ENCODE data around the gene FTH1. TPM values are rescaled to one million over a fixed set of nuclear protein-coding genes. Genes with fewer than 3 reads are reported as not detected.

FTH1 gene
- total RNA-seq, 1 donor from 2014 or later, result 3,020 TPM

DNA sequence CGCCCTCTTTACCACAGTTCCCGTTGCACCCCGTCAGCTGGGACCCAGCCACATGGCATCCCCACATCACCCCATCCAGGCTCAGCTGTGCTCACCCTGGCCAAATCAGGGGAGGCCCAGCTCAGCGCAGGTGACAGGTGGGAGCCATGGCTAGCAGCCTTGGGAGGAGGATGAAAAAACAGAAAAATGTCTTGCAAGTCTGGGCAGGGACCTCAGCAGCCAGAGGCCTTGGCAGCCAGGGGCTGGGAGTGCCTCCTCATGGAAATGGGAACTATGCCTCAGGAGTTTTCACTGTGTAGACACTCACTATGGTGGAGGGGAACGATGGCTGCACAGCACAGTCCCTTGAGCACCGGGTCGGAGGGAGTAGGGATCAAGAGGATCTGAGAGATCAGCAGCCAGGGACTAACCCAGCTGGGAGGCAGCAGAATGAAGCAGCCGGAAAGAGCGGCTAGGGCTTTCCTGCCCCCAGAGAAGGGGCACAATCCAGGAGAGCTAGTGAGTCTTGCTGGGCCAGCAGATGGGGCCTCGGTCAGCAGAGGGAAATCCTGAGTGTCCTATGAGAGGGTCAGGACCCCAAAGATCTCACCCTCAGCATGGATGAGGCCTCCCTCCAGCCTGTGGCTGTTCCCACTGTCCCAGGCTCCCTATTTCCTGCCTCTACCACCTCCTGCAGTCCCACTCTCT, 6.2 kb upstream of the FTH1 start:
- no peaks in the 10 kb centered on the region for H3K27me3 Mint-ChIP-seq (ENCODE audit: unreplicated experiment)
- peak overlapping the region; percentile 14 for H3K4me3 Mint-ChIP-seq (ENCODE audit: unreplicated experiment)
- peaks cover 63% of the 10 kb centered on the region for H3K4me1 Mint-ChIP-seq (ENCODE audit: unreplicated experiment)
- H3K27ac Mint-ChIP-seq (ENCODE audit: unreplicated experiment), result peak overlapping the region; percentile 99
- TF ChIP-seq, protein P1, sequence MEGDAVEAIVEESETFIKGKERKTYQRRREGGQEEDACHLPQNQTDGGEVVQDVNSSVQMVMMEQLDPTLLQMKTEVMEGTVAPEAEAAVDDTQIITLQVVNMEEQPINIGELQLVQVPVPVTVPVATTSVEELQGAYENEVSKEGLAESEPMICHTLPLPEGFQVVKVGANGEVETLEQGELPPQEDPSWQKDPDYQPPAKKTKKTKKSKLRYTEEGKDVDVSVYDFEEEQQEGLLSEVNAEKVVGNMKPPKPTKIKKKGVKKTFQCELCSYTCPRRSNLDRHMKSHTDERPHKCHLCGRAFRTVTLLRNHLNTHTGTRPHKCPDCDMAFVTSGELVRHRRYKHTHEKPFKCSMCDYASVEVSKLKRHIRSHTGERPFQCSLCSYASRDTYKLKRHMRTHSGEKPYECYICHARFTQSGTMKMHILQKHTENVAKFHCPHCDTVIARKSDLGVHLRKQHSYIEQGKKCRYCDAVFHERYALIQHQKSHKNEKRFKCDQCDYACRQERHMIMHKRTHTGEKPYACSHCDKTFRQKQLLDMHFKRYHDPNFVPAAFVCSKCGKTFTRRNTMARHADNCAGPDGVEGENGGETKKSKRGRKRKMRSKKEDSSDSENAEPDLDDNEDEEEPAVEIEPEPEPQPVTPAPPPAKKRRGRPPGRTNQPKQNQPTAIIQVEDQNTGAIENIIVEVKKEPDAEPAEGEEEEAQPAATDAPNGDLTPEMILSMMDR (IDR thresholded peaks at IDR 0.05), result no peak
- no peaks in the 10 kb centered on the region for H3K36me3 Mint-ChIP-seq (ENCODE audit: unreplicated experiment)
- no peaks in the 10 kb centered on the region for H3K9me3 Mint-ChIP-seq (ENCODE audit: unreplicated experiment)
- no peak for DNase-seq (ENCODE audit: extremely low spot score, unreplicated experiment)

- Mint-ChIP-seq H3K27ac (ENCODE audit: unreplicated experiment) (peak overlapping the region; percentile 99), H3K4me3 (ENCODE audit: unreplicated experiment) (peak overlapping the region; percentile 49), H3K4me1 (ENCODE audit: unreplicated experiment) (peaks cover 68% of the 10 kb centered on the region), H3K36me3 (ENCODE audit: unreplicated experiment) (no peaks in the 10 kb centered on the region), H3K9me3 (ENCODE audit: unreplicated experiment) (no peaks in the 10 kb centered on the region), H3K27me3 (ENCODE audit: unreplicated experiment) (no peaks in the 10 kb centered on the region)
- TF ChIP-seq, protein P1 (IDR thresholded peaks at IDR 0.05), result no peak
- no peak for DNase-seq (ENCODE audit: extremely low spot score, unreplicated experiment)
These were observed 5.4 kb upstream of the FTH1 start for GRCh38 chr11:61972672-61973475.

DNA sequence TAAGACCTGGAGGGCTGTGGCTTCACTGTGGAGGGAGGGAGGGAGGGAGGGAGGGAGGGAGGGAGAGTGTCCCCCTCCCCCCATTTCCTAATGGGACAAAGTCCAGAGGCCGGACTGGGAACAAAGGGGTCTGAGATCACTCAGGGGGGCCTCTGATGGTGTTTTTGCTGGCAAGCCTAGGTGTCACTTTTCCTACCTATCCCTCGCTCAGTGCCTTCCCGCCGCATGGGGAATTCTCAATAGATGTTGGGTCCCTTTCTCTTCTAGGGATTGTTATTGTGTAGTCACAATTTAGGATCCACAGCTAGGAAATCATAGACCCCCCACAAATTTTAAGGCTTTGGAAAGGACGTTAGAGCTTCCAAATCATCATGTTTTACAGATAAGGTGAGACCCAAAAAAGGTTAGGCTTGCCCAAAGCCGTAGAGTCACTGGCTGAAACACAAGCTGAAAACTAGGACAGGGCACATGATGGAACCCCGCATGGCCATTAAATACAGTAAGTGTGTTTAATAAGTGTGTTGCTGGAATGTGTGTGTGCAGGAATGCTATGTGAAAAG, 4.8 kb upstream of the FTH1 start:
- no peak for DNase-seq (ENCODE audit: extremely low spot score, unreplicated experiment)
- Mint-ChIP-seq H3K4me1 (ENCODE audit: unreplicated experiment) (peaks cover 69% of the 10 kb centered on the region), H3K9me3 (ENCODE audit: unreplicated experiment) (no peaks in the 10 kb centered on the region), H3K36me3 (ENCODE audit: unreplicated experiment) (no peaks in the 10 kb centered on the region), H3K4me3 (ENCODE audit: unreplicated experiment) (peak overlapping the region; percentile 49), H3K27ac (ENCODE audit: unreplicated experiment) (peak overlapping the region; percentile 99), H3K27me3 (ENCODE audit: unreplicated experiment) (no peaks in the 10 kb centered on the region)
- TF ChIP-seq, protein P1 (IDR thresholded peaks at IDR 0.05), result no peak

- no peaks in the 10 kb centered on the region for H3K27me3 Mint-ChIP-seq (ENCODE audit: unreplicated experiment)
- peaks cover 1% of the 10 kb centered on the region for H3K36me3 Mint-ChIP-seq (ENCODE audit: unreplicated experiment)
- peak overlapping the region; percentile 99 for H3K27ac Mint-ChIP-seq (ENCODE audit: unreplicated experiment)
- H3K9me3 Mint-ChIP-seq (ENCODE audit: unreplicated experiment), result no peaks in the 10 kb centered on the region
- peak overlapping the region; percentile 31 for H3K4me3 Mint-ChIP-seq (ENCODE audit: unreplicated experiment)
- TF ChIP-seq, protein P1 (IDR thresholded peaks at IDR 0.05), result no peak
- peaks cover 69% of the 10 kb centered on the region for H3K4me1 Mint-ChIP-seq (ENCODE audit: unreplicated experiment)
- DNase-seq (ENCODE audit: extremely low spot score, unreplicated experiment), result peak; percentile 98
These were observed 4.0 kb upstream of the FTH1 start for GRCh38 chr11:61971248-61972111.
